ENCODE measurements around the gene NAA10.

- no peak for TF ChIP-seq CTCF (IDR thresholded peaks at IDR 0.05)
- TF ChIP-seq POLR2A (IDR thresholded peaks at IDR 0.05) = no peak
These were observed 35.7 kb upstream of the NAA10 start for GRCh38 chrX:153970357-153971123.
